Fibroblast of the aortic adventitia (primary cell): ENCODE measurements around the gene PSMC5. TPM values are rescaled to one million over a fixed set of nuclear protein-coding genes. Genes with fewer than 3 reads are reported as not detected.
A peak's percentile ranks its signal among the peaks of the same experiment; 100 is the strongest.

Source experiments
- DNase-seq: peaks from one replicate; pipeline ENCODE4 v3.0.0-alpha.2; 2010; ENCODE audit warnings: low read depth
- H3K4me3 ChIP-seq: 2 replicates; pipeline ENCODE4 v1.5.1; 2011; ENCODE audit warnings: low read depth, mild to moderate bottlenecking, control low read depth, low read length, moderate library complexity
- CTCF ChIP-seq: IDR thresholded peaks from 2 replicates; pipeline ENCODE4 v1.5.1; 2011; ENCODE audit warnings: mild to moderate bottlenecking, low read length, control low read depth, inconsistent platforms; ENCODE audit not compliant: insufficient read depth
- total RNA-seq: library from RNA; depleted of rRNA; stranded (reverse); fragments of >200 nt; gene quantifications from 2 replicates; pipeline ENCODE4 v1.2.3, GENCODE V29; 2012; ENCODE audit warnings: low replicate concordance

Gene PSMC5
- total RNA-seq, 1 donor, result 68.2 TPM

- TF ChIP-seq CTCF, result no peak
Observed at GRCh38 chr17:63842540-63843386, 15.5 kb downstream of the PSMC5 start, which contains the start of gene SMARCD2. Gene SMARCD2 (minus strand): TSS chr17:63842685. CDS start chr17:63842674, 11 bp downstream.

GRCh38 chr17:63843387-63843888, 16.2 kb downstream of the PSMC5 start:
- peak; percentile 93 for DNase-seq
- peak overlapping the region; percentile 67 for H3K4me3 ChIP-seq

More at GRCh38 chr17:63842540-63843386, 15.5 kb downstream of the PSMC5 start, which contains the start of gene SMARCD2:
- DNase-seq, result peak; percentile 99
- H3K4me3 ChIP-seq, result peak within 1 kb of the TSS; percentile 92

GRCh38 chr17:63843910-63844677, 16.9 kb downstream of the PSMC5 start:
- no peak for DNase-seq
- peak overlapping the region; percentile 67 for H3K4me3 ChIP-seq
- TF ChIP-seq CTCF, result no peak

- no peak for TF ChIP-seq CTCF
- DNase-seq, result no peak
Observed at GRCh38 chr17:63845509-63845908, 18.3 kb downstream of the PSMC5 start.

GRCh38 chr17:63847525-63848249, 20.5 kb downstream of the PSMC5 start:
- DNase-seq, result no peak
- no peak for TF ChIP-seq CTCF
- no peak overlapping the region for H3K4me3 ChIP-seq

More at GRCh38 chr17:63845509-63845908, 18.3 kb downstream of the PSMC5 start:
- H3K4me3 ChIP-seq, result no peak overlapping the region

- TF ChIP-seq CTCF, result peak; percentile 56
- H3K4me3 ChIP-seq, result peak overlapping the region; percentile 56
- peak; percentile 89 for DNase-seq
Observed at GRCh38 chr17:63848834-63849689, 21.8 kb downstream of the PSMC5 start.
